CD4-positive, alpha-beta T cell treated with Interleukin-21 for 1 hour (primary cell): ENCODE measurements around the gene NELFE.
"Not testable (repeated sequence)": the region's sequence is repeated elsewhere in the genome, so short reads cannot be mapped to it uniquely, and the experiment has no call there.

ENCODE experiments used
- DNase-seq: peaks from one replicate; pipeline ENCODE4 v3.0.0-alpha.2; 2020

Gene NELFE

DNA sequence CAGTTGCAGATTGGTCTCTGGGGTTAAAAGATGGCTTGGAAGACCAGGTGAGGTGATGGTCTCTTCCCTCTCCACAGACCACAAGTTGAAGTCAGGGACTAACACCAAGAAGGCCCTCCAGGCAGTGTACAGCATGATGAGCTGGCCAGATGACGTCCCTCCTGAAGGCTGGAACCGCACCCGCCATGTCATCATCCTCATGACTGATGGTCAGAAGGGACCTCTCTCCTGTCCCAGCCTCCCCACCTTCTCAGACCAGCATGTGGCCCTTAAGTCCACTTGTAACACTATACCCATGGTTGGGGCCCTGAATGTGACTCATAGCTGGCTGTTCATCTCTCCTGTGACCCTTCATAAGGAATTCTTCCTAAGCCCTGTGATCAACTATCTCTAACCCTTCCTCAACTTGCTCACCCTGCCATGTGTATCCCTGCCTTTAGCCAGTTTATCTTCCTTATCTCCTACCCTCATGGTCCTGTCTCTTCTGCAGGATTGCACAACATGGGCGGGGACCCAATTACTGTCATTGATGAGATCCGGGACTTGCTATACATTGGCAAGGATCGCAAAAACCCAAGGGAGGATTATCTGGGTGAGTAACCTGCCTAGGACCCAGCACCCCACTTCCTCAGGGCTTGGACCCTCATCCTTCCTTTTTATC lies 9.9 kb downstream of the NELFE start:
- DNase-seq: no peak

DNA sequence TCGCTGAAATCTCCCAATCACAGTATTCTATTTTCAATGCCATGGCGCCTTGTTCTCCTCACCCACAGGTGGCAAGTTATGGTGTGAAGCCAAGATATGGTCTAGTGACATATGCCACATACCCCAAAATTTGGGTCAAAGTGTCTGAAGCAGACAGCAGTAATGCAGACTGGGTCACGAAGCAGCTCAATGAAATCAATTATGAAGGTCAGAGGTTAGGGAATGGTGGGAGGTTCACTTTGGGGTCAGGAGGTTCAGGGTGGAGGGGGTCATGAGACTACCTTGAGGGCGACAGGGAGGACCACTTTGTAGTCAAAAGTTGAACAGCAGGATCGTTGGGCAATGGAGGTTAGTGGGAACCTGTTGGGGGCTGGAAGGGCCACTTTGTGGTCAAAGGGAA lies 10.5 kb downstream of the NELFE start:
- DNase-seq: no peak

DNA sequence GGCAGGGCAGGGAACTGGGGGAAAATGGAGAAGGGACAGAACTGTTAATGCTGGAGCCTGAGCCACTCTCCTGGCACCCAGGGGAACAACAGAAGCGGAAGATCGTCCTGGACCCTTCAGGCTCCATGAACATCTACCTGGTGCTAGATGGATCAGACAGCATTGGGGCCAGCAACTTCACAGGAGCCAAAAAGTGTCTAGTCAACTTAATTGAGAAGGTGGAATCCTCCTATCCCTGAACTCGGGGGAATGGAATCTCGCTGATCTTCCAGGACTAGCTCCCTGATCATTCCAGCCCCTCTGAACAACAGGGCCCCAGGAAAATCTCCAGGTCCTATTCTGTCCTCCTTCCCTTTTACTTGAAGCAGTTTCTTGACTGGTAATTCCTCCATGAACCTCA lies 10.9 kb downstream of the NELFE start:
- DNase-seq: no peak

DNA sequence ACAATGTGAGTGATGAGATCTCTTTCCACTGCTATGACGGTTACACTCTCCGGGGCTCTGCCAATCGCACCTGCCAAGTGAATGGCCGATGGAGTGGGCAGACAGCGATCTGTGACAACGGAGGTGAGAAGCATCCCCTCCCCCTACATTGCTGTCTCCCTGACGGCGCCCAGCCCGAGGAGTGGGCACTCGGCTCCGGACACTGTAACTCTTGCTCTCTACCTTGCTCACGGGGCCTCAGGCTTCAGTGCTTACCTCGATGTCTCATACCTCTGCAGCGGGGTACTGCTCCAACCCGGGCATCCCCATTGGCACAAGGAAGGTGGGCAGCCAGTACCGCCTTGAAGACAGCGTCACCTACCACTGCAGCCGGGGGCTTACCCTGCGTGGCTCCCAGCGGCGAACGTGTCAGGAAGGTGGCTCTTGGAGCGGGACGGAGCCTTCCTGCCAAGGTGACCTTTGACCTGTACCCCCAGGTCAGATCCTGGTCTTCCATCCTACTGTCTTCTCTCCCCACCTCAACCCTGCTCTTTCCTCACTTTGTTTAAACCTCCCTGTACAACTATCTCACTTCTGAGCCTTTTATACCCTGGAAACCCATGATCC lies 11.6 kb downstream of the NELFE start:
- DNase-seq: no peak

DNA sequence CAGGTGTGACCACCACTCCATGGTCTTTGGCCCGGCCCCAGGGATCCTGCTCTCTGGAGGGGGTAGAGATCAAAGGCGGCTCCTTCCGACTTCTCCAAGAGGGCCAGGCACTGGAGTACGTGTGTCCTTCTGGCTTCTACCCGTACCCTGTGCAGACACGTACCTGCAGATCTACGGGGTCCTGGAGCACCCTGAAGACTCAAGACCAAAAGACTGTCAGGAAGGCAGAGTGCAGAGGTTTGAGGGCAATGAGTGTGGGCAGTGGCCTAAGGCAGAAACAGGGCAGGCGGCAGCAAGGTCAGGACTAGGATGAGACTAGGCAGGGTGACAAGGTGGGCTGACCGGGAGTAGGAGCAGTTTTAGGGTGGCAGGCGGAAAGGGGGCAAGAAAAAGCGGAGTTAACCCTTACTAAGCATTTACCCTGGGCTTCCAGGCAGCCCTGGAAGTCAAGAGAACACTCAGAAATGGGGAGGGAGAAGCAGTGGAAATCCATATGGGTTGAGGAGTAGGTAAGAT lies 12.3 kb downstream of the NELFE start:
- no peak for DNase-seq

DNA sequence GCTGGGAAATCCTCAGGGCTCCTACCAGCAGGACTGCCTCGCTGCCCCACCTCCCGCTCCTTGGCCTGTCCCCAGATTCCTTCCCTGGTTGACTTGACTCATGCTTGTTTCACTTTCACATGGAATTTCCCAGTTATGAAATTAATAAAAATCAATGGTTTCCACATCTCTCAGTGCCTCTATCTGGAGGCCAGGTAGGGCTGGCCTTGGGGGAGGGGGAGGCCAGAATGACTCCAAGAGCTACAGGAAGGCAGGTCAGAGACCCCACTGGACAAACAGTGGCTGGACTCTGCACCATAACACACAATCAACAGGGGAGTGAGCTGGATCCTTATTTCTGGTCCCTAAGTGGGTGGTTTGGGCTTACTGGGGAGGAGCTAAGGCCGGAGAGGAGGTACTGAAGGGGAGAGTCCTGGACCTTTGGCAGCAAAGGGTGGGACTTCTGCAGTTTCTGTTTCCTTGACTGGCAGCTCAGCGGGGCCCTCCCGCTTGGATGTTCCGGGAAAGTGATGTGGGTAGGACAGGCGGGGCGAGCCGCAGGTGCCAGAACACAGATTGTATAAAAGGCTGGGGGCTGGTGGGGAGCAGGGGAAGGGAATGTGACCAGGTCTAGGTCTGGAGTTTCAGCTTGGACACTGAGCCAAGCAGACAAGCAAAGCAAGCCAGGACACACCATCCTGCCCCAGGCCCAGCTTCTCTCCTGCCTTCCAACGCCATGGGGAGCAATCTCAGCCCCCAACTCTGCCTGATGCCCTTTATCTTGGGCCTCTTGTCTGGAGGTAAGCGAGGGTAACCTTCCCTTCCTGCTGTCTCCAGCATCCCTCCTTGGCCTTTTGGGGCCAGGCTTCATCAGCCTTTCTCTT lies 13.0 kb downstream of the NELFE start, which contains the start of gene CFB:
Gene CFB (plus strand): TSS at position 589 of the 863 bp plus-strand sequence. CDS start 127 bp downstream, at position 716.
- DNase-seq: no peak

DNA sequence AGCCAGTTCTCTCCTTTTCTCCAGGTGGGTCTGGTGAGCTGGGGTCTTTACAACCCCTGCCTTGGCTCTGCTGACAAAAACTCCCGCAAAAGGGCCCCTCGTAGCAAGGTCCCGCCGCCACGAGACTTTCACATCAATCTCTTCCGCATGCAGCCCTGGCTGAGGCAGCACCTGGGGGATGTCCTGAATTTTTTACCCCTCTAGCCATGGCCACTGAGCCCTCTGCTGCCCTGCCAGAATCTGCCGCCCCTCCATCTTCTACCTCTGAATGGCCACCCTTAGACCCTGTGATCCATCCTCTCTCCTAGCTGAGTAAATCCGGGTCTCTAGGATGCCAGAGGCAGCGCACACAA lies 13.6 kb downstream of the NELFE start:
- DNase-seq: no peak

DNA sequence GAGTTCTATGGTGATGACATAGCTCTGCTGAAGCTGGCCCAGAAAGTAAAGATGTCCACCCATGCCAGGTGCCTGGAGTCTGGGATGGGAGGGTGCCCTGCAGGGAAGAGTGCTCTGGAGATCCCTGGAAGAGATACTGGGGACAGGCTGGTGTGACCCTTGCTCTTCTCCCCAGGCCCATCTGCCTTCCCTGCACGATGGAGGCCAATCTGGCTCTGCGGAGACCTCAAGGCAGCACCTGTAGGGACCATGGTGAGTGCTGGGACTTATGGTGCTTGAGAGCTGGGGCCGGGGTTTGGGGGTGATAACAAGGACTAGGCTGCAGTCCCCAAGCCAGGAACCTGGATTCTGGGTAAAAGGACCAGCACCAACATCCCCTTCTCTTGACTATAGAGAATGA lies 15.0 kb downstream of the NELFE start:
- no peak for DNase-seq

DNA sequence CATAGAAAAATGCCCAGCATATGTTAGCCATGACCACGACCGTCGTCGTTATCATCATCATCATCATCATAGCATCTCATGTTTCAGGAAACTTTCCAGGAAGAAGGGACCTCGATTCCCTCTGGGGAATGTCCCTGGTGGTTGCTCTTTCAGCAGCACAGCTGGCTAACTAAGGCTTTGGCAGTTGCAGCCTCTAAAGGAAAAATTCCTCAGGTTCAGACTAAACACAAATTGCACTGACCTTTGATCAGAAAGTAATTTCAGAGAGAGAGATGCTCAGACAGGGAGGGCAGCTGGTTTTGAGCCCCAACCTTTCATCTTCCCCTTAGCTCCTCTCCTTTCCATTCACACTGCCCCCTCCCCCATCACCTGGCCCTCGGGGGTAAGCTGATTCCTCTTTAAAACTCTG lies 18.5 kb downstream of the NELFE start:
- DNase-seq: no peak

DNA sequence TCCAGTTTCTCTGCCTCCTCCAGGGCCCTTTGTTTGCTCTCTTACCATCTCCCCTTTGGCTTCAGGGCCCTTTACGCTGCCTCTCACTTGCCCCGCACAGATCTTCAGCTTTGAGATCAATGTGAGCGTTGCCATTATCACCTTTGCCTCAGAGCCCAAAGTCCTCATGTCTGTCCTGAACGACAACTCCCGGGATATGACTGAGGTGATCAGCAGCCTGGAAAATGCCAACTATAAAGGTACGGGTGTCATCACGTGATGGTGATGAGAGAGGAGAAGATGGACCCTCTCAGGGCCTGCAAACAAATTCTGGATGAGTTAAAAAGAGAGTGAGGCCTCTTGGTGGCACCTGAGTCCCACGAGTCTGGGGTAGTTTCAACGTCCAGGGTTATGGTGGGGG lies 22.9 kb downstream of the NELFE start:
- no peak for DNase-seq

DNA sequence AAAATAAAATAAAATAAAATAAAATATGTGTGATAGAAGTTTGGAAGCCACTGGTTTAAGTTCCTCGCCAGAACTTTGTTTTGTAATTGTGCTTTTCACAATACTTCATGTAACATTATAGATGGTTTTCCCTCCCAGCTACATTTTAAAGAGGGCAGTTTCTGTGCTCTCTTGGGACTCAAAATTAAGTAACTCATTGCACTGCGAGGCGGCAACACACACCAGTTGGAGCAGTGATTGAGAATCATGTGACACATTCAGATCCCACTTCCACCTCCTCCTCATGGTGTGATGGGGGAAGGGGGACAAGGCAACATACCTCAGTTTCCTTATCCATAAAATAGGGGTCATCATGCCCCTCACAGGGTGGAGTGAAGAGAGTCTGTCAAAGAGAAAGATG lies 23.8 kb downstream of the NELFE start:
- no peak for DNase-seq

DNA sequence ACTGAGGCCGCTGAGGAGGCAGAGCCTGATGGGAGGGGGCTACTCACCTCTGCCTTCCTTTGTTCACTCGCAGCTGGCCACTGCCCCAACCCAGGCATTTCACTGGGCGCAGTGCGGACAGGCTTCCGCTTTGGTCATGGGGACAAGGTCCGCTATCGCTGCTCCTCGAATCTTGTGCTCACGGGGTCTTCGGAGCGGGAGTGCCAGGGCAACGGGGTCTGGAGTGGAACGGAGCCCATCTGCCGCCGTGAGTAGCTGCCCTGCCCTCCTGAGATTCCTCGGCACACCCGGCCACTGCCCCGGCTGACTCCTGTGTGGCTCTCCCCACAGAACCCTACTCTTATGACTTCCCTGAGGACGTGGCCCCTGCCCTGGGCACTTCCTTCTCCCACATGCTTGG lies 25.2 kb downstream of the NELFE start:
- no peak for DNase-seq

DNA sequence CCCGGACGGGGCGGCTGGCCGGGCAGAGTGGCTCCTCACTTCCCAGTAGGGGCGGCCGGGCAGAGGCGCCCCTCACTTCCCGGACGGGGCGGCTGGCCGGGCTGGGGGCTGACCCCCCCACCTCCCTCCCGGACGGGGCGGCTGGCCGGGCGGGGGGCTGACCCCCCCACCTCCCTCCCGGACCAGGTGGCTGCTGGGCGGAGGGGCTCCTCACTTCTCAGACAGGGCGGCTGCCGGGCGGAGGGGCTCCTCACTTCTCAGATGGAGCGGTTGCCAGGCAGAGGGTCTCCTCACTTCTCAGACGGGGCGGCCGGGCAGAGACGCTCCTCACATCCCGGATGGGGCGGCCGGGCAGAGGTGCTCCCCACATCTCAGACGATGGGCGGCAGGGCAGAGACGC lies 26.6 kb downstream of the NELFE start:
- not testable (repeated sequence) for DNase-seq

DNA sequence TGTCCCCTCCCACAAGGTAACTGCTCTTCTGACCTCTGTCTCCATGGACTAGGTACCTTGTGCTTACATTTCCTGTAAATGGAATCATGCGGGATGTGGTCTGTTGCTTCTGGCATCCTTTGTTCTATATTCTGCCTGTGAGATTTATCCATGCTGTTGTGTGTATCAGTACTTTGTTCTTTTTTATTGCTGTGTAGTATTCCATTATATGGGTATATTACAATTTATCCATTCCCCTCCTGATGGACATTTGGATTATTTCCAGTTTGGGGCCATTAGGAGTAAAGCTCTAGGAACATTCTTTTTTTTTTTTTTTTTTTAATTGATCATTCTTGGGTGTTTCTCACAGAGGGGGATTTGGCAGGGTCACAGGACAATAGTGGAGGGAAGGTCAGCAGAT lies 27.8 kb downstream of the NELFE start:
- DNase-seq: no peak

DNA sequence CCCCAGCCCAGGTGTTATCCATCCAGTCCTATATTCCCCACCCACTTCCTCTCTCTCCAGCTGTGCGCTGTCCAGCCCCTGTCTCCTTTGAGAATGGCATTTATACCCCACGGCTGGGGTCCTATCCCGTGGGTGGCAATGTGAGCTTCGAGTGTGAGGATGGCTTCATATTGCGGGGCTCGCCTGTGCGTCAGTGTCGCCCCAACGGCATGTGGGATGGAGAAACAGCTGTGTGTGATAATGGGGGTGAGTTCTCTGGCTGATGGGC lies 30.2 kb downstream of the NELFE start:
- DNase-seq: no peak

DNA sequence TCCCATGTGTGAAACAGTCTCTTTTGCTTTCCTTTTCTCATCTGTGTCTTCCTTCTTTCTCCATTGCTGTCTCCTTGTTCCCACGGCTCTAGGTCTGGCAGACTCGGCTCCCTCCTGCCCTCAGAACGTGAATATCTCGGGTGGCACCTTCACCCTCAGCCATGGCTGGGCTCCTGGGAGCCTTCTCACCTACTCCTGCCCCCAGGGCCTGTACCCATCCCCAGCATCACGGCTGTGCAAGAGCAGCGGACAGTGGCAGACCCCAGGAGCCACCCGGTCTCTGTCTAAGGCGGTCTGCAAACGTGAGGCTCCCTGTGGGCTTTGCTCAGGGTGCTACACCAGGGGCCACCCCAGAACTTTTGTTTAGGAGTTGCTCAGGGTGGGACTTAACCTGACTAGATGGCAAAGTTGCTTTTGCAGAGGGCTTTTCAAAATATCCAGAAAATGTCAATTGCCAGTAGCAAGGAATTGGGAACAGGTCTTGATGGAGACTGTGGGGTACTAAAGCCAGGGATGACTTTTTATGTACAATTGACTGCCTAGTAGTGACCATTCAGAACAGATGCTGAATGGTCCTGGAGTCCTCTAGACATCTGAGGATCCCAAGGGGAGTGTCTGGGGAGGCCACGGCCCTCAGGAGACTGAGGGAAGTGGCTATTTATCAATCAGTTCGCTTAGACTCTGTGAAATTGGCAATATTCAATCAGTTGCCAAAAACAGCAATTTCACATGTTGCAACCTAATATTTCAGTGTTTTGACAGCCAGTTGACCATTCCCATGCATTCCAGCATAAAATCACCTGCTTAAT lies 30.7 kb downstream of the NELFE start:
- DNase-seq: no peak

DNA sequence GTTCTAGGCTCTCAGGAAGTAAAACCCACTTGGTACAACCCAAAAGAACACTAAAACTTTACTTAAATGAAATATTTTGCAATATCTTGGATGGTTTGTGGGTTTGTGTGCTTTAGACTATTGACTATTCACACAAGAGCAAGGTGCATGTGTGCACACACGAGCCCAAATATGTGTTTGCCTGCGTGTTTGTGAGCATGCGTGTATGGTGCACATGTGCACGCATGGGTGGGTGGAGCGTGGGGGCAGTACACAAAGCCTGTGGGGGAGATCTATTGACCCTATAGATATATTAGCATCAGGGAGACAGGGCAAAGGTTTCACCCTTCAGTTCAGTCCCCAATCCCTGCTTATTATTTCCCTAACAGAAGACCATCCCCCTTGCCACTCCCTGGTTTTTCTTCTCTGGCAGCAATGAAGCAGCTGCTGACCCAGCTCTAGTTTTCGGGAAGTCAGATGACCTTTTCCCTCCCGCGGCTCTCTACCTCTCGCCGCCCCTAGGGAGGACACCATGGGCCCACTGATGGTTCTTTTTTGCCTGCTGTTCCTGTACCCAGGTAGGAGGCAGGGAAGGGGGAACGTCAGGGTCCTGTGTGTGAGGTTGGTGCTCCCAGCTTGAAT lies 31.4 kb downstream of the NELFE start, which contains the start of gene C2:
Gene C2 (plus strand): TSS at position 476 of the 621 bp plus-strand sequence. CDS start 36 bp downstream, at position 512.
- no peak for DNase-seq

DNA sequence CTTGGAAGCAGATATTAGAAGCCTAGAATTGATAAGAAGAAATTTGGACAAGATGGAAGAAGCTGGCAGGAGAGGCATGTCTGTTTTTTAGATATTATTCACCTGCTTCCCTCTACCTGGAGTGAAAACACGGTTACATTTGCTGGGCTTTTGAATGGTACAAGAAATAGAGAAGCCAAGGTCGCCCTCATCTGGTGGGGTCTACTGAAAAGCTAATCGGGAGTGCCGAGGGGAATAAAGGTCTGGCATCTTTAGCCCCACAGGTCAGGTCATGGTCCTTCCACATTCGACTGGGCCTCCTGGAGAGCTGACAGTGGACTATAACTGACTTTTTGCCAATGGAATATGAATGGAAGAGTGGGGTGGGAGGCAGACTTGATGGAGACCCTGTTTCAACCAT lies 35.8 kb downstream of the NELFE start:
- DNase-seq: peak; percentile 32

DNA sequence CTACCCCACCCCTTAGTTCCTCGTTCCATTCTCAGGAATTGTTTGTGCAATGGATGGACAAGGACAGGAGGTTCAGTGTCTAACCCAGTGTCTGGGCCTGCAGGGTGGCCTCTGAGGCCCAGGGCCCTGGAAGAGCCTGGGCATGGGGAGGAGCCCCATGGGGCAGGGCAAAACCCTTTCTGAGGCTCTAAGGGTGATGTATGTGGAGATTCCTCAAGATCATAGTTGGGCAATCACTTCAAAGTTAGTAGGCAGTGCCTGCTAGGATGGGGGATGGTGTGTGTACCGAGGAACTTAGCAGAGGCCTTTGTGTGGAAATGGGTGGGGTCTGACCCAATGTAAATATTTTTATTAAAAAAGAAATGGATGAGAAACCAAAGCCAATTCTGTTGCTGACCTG lies 38.0 kb downstream of the NELFE start:
- DNase-seq: no peak

DNA sequence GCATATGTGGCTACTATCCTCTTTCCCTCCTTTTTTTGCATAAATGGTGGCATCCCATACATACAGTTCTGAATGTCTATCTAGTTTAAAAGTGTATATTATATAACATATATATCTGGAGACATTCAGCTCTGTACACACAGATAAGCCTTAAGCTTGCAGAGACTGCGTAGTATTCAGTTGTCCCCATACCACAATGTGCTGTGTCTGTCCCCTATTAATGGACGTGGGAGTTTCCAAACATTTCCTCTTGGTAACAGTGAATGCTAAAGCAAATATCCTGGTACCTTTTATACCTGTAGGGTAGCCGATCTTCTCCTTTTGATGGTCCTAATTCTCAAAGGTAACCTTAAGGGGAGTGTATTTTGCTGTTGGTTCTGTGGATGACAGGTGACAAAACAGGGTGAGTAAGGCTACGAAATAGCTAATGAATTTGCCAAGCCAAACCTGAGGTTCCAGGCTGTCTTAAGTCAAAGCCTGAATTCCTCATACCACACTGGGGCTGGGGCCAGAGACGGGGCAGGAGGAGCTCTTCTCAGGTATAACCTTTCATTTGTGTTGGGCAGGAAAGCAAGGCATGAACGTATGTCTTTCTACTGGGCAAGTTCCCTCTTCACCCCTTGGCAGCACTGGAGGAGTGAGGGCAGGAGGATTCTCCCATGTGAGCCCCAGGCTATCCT lies 39.0 kb downstream of the NELFE start:
- DNase-seq: no peak

DNA sequence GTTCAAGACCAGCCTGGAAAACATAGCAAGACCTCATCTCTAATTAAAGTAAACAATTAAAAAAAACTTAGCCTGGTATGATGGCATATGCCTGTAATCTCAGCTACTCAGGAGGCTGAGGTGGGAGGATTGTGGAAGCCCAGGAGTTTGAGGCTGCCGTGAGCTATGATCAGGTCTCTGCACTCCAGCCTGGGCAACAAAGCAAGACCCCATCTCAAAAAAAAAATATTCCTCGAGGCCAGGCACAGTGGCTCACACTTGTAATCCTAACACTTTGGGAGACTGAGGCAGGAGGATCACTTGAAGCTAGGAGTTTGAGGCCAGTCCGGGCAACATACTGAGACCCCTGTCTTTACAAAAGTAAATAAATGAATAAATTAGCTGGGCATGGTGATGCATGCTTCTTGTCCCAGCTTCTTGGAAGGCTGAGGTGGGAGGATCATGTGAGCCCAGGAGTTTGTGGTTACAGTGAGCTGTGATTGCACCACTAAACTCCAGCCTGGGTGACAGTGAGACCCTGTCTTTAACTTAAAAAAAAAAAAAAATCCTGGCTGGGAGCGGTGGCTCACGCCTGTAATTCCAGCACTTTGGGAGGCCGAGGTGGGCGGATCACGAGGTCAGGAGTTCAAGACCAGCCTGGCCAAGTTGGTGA lies 40.6 kb downstream of the NELFE start:
- DNase-seq: no peak

DNA sequence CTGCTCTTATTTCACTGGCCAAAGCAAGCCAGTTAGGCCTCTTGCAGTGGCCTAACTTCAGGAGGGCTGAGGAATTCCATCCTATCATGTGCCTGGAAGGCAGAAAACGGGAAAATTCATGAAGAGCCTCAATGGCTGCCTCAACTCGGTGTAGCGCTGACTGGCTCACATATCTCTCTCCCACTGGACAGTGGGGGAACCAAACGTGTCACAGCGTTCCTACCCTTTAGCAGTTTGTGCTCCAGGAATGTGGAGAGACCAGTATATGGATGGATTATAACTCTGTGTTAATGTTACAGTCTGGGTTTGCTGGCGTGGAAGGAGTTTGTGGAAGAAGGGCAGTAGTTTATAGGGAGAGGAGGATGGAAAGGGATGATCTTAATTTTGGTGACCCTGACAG lies 43.0 kb downstream of the NELFE start:
- no peak for DNase-seq
